ENCODE measurements around the gene SYF2.

SYF2 gene

GRCh38 chr1:25182629-25183028, 49.7 kb downstream of the SYF2 start:
- DNase-seq, result no peak

- DNase-seq, result no peak
Measured at GRCh38 chr1:25180996-25181395, 51.3 kb downstream of the SYF2 start.

GRCh38 chr1:25178917-25179561, 53.3 kb downstream of the SYF2 start:
- no peak for DNase-seq

- DNase-seq, result no peak
Measured at GRCh38 chr1:25174730-25175612, 57.3 kb downstream of the SYF2 start.

- DNase-seq, result no peak
Measured at GRCh38 chr1:25174363-25174729, 58.0 kb downstream of the SYF2 start.

- no peak for DNase-seq
Measured at GRCh38 chr1:25173809-25174340, 58.4 kb downstream of the SYF2 start.
